Neural progenitor cell (in vitro differentiated cells): ENCODE measurements around the gene ST3GAL2. TPM values are rescaled to one million over a fixed set of nuclear protein-coding genes. Genes with fewer than 3 reads are reported as not detected.
A peak's percentile ranks its signal among the peaks of the same experiment; 100 is the strongest.

ENCODE experiments used
- DNase-seq: peaks from one replicate; pipeline ENCODE4 v3.0.0-alpha.2; 2016; ENCODE audit warnings: low spot score
- H2AFZ ChIP-seq: fragments of 200-600 bp; sonication (generic); replicated peaks from 2 replicates; pipeline ENCODE4 v1.6.1; 2016; ENCODE audit warnings: antibody characterized with exemption
- H3F3A ChIP-seq: fragments of 200-600 bp; sonication (generic); 2 replicates; pipeline ENCODE4 v1.6.1; 2016; ENCODE audit warnings: antibody characterized with exemption, low read depth
- H3K27ac ChIP-seq: fragments of 200-600 bp; sonication (generic); 2 replicates; pipeline ENCODE4 v1.5.1; 2016; ENCODE audit warnings: mild to moderate bottlenecking
- H3K27me3 ChIP-seq: fragments of 200-600 bp; sonication (generic); 2 replicates; pipeline ENCODE4 v1.6.1; 2016; ENCODE audit warnings: mild to moderate bottlenecking, moderate library complexity
- H3K36me3 ChIP-seq: fragments of 200-600 bp; sonication (generic); 2 replicates; pipeline ENCODE4 v1.5.1; 2016
- H3K4me1 ChIP-seq: fragments of 200-600 bp; sonication (generic); 2 replicates; pipeline ENCODE4 v1.6.1; 2016; ENCODE audit warnings: mixed run types
- H3K4me2 ChIP-seq: fragments of 200-600 bp; sonication (generic); 2 replicates; pipeline ENCODE4 v1.6.1; 2016
- H3K4me3 ChIP-seq: fragments of 200-600 bp; sonication (generic); 2 replicates; pipeline ENCODE4 v1.5.1; 2016
- H3K79me2 ChIP-seq: fragments of 200-600 bp; sonication (generic); 2 replicates; pipeline ENCODE4 v1.6.1; 2016; ENCODE audit warnings: low read depth
- H3K9ac ChIP-seq: fragments of 200-600 bp; sonication (generic); 2 replicates; pipeline ENCODE4 v1.6.1; 2016
- H3K9me3 ChIP-seq: fragments of 200-600 bp; sonication (generic); 2 replicates; pipeline ENCODE4 v1.5.1; 2016; ENCODE audit warnings: low read depth
- H4K20me1 ChIP-seq: fragments of 200-600 bp; sonication (generic); 2 replicates; pipeline ENCODE4 v1.6.1; 2016; ENCODE audit warnings: low read depth
- H3K27ac Mint-ChIP-seq: 3 replicates; pipeline ENCODE4 v1.8.0; 2021; ENCODE audit warnings: mixed read lengths
- H3K27me3 Mint-ChIP-seq: 2 replicates; pipeline ENCODE4 v1.8.0; 2022; ENCODE audit warnings: low read depth, mild to moderate bottlenecking, inconsistent platforms, moderate library complexity, mixed read lengths; ENCODE audit not compliant: insufficient read depth
- H3K36me3 Mint-ChIP-seq: 3 replicates; pipeline ENCODE4 v1.8.0; 2021; ENCODE audit warnings: mixed read lengths
- H3K4me1 Mint-ChIP-seq: 3 replicates; pipeline ENCODE4 v1.8.0; 2021; ENCODE audit warnings: mixed read lengths
- H3K4me3 Mint-ChIP-seq: 3 replicates; pipeline ENCODE4 v1.8.0; 2021; ENCODE audit warnings: mild to moderate bottlenecking, moderate library complexity, mixed read lengths
- H3K9me3 Mint-ChIP-seq: 3 replicates; pipeline ENCODE4 v1.8.0; 2020; ENCODE audit warnings: mixed read lengths
- EZH2 ChIP-seq: fragments of 200-600 bp; sonication (generic); IDR thresholded peaks from 2 replicates; pipeline ENCODE4 v1.6.1; 2017; ENCODE audit warnings: antibody characterized with exemption, mild to moderate bottlenecking, moderate library complexity
- EZH2phosphoT487 ChIP-seq: fragments of 200-600 bp; sonication (generic); IDR thresholded peaks from 2 replicates; pipeline ENCODE4 v1.6.1; 2017; ENCODE audit warnings: antibody characterized with exemption
- total RNA-seq: library from RNA; depleted of rRNA; stranded (reverse); fragments of >200 nt; gene quantifications from 2 replicates; pipeline ENCODE4 v1.2.3, GENCODE V29; 2015; ENCODE audit warnings: low replicate concordance
- TF ChIP-seq, protein P1 (sequence below): fragments of 200-600 bp; sonication (generic); IDR thresholded peaks from 2 replicates; pipeline ENCODE4 v1.5.1; 2017; ENCODE audit warnings: antibody characterized with exemption, mild to moderate bottlenecking

ST3GAL2 gene
- total RNA-seq, 1 donor from 2014 or later: 11.6 TPM

DNA sequence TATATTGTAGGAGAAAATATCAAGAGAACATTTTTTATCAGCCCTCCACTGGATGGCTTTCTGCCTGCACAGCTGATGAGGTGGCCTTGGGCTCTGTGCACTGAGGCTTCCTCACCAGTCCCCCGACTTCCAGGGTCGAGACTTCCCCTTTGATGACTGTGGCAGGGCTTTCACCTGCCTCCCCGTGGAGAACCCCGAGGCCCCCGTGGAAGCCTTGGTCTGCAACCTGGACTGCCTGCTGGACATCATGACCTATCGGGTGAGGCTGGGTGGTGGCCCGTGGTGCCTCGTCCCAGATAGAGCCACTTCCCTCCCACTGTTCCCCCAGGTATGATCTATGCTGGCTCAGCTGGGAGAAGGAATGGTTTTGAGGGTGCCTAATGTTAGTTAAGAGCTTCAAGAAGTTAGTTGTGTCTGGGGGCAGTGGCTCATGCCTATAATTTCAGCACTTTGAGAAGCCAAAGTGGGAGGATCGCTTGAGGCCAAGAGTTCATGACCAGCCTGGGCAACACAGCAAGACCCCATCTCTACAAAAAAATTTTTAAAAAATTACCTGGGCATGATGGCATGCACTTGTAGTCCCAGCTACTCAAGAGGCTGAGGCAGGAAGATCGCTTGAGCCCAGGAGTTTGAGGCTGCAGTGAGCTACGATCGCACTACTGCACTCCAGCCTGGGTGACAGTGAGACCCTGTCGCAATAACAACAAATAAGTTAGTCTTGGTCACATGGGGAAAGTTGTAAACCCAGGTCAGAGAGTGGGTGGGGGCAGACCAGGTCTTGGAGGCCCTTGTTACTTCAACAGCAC is 27.3 kb upstream of the ST3GAL2 start:
- H3K9ac ChIP-seq: peak overlapping the region; percentile 37
- no peak overlapping the region for H3K4me2 ChIP-seq
- Mint-ChIP-seq H3K27me3 (peaks cover 3% of the 10 kb centered on the region), H3K27ac (peak overlapping the region; percentile 25), H3K36me3 (no peaks in the 10 kb centered on the region), H3K9me3 (no peaks in the 10 kb centered on the region), H3K4me1 (peaks cover 6% of the 10 kb centered on the region), H3K4me3 (no peak overlapping the region)
- H3K9me3 ChIP-seq: no peaks in the 10 kb centered on the region
- no peaks in the 10 kb centered on the region for H3K36me3 ChIP-seq
- no peaks in the 10 kb centered on the region for H4K20me1 ChIP-seq
- H3K4me1 ChIP-seq: no peaks in the 10 kb centered on the region
- H3F3A ChIP-seq: no peaks in the 10 kb centered on the region
- no peak overlapping the region for H3K27ac ChIP-seq
- no peaks in the 10 kb centered on the region for H3K27me3 ChIP-seq
- no peak overlapping the region for H2AFZ ChIP-seq
- TF ChIP-seq, protein P1, sequence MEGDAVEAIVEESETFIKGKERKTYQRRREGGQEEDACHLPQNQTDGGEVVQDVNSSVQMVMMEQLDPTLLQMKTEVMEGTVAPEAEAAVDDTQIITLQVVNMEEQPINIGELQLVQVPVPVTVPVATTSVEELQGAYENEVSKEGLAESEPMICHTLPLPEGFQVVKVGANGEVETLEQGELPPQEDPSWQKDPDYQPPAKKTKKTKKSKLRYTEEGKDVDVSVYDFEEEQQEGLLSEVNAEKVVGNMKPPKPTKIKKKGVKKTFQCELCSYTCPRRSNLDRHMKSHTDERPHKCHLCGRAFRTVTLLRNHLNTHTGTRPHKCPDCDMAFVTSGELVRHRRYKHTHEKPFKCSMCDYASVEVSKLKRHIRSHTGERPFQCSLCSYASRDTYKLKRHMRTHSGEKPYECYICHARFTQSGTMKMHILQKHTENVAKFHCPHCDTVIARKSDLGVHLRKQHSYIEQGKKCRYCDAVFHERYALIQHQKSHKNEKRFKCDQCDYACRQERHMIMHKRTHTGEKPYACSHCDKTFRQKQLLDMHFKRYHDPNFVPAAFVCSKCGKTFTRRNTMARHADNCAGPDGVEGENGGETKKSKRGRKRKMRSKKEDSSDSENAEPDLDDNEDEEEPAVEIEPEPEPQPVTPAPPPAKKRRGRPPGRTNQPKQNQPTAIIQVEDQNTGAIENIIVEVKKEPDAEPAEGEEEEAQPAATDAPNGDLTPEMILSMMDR: no peak
- TF ChIP-seq EZH2phosphoT487 (no peak), EZH2 (no peak)
- no peak for DNase-seq
- no peak overlapping the region for H3K4me3 ChIP-seq
- H3K79me2 ChIP-seq: no peaks in the 10 kb centered on the region

- H3K27ac ChIP-seq: no peak overlapping the region
- H3K27ac Mint-ChIP-seq: no peak overlapping the region
- TF ChIP-seq, protein P1: no peak
- no peak for TF ChIP-seq EZH2
- no peak for TF ChIP-seq EZH2phosphoT487
Measured at GRCh38 chr16:70463235-70463634, 24.3 kb upstream of the ST3GAL2 start.

DNA sequence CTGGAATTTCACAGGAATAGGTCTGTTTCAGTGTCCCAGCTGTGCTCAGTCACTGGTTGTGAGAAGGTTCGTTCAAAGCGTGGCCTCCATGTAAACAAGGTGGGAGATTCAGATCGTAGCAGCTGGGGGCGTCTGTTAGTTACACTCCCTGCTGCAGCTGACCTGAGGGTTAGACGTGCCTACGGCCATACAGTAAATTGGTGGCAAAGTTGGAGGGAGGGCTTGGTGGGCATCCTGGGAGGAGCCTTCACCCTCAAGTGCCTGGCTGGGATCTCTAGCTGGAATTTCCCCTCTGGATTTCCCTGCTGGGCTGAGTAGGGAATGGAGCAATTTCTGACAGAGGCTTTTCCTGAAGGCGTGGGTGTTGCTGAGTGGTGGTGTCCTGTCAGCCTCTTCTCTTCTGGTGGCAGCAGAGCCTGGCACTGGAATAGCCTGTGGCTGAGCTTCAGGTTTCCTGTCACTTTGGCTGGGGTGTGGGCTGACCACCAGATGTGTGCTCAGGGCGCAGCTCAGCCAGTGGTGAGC is 21.9 kb upstream of the ST3GAL2 start:
- no peaks in the 10 kb centered on the region for H3K9me3 Mint-ChIP-seq
- H3K4me1 ChIP-seq: no peaks in the 10 kb centered on the region
- no peaks in the 10 kb centered on the region for H3K79me2 ChIP-seq
- TF ChIP-seq, protein P1: no peak
- TF ChIP-seq EZH2 (no peak), EZH2phosphoT487 (no peak)
- peaks cover 5% of the 10 kb centered on the region for H3K4me1 Mint-ChIP-seq
- no peaks in the 10 kb centered on the region for H4K20me1 ChIP-seq
- no peaks in the 10 kb centered on the region for H3K36me3 ChIP-seq
- peak overlapping the region; percentile 37 for H3K27ac Mint-ChIP-seq
- no peak overlapping the region for H2AFZ ChIP-seq
- H3F3A ChIP-seq: peaks cover 7% of the 10 kb centered on the region
- no peak overlapping the region for H3K4me2 ChIP-seq
- no peak overlapping the region for H3K27ac ChIP-seq
- no peak overlapping the region for H3K4me3 ChIP-seq
- peaks cover 4% of the 10 kb centered on the region for H3K27me3 Mint-ChIP-seq
- H3K9me3 ChIP-seq: no peaks in the 10 kb centered on the region
- no peak overlapping the region for H3K4me3 Mint-ChIP-seq
- DNase-seq: no peak
- H3K27me3 ChIP-seq: no peaks in the 10 kb centered on the region
- no peak overlapping the region for H3K9ac ChIP-seq
- H3K36me3 Mint-ChIP-seq: no peaks in the 10 kb centered on the region

More at GRCh38 chr16:70463235-70463634, 24.3 kb upstream of the ST3GAL2 start:
- DNase-seq: no peak
- H3K9me3 ChIP-seq: no peaks in the 10 kb centered on the region
- H2AFZ ChIP-seq: no peak overlapping the region
- no peaks in the 10 kb centered on the region for H3K36me3 ChIP-seq
- no peak overlapping the region for H3K4me3 ChIP-seq
- no peak overlapping the region for H3K4me2 ChIP-seq
- no peaks in the 10 kb centered on the region for H3K4me1 ChIP-seq
- no peaks in the 10 kb centered on the region for H3K79me2 ChIP-seq
- H3F3A ChIP-seq: no peaks in the 10 kb centered on the region
- Mint-ChIP-seq H3K36me3 (no peaks in the 10 kb centered on the region), H3K27me3 (peaks cover 5% of the 10 kb centered on the region), H3K9me3 (no peaks in the 10 kb centered on the region), H3K4me1 (peaks cover 2% of the 10 kb centered on the region), H3K4me3 (no peak overlapping the region)
- H3K27me3 ChIP-seq: no peaks in the 10 kb centered on the region
- H3K9ac ChIP-seq: no peak overlapping the region
- H4K20me1 ChIP-seq: no peaks in the 10 kb centered on the region
